Suppressor macrophage treated with lipopolysaccharide for 4 hours (primary cell): ENCODE results near the gene B4GALNT4.
"Not testable (repeated sequence)": the region's sequence is repeated elsewhere in the genome, so short reads cannot be mapped to it uniquely, and the experiment has no call there.

ENCODE experiments used
- DNase-seq: peaks from one replicate; pipeline ENCODE4 v3.0.0-alpha.2; 2020

The B4GALNT4 gene

GRCh38 chr11:359181-359714 lies 10.1 kb upstream of the B4GALNT4 start:
- DNase-seq: no peak

- no peak for DNase-seq
These were observed 8.7 kb upstream of the B4GALNT4 start for GRCh38 chr11:360326-361280.

GRCh38 chr11:362642-363442 lies 6.5 kb upstream of the B4GALNT4 start:
- DNase-seq: no peak

GRCh38 chr11:363443-363805 lies 5.9 kb upstream of the B4GALNT4 start:
- DNase-seq: not testable (repeated sequence)

GRCh38 chr11:363948-364761 lies 5.1 kb upstream of the B4GALNT4 start:
- peak; percentile 7 for DNase-seq

GRCh38 chr11:364991-365725 lies 4.1 kb upstream of the B4GALNT4 start:
- DNase-seq: no peak

- no peak for DNase-seq
These were observed 3.5 kb upstream of the B4GALNT4 start for GRCh38 chr11:365831-366230.

- DNase-seq: no peak
These were observed 1.3 kb upstream of the B4GALNT4 start for GRCh38 chr11:367956-368413.

GRCh38 chr11:368414-369335 lies 624 bp upstream of the B4GALNT4 start:
- no peak for DNase-seq

GRCh38 chr11:370070-370941 lies 1.0 kb downstream of the B4GALNT4 start:
- DNase-seq: no peak

- no peak for DNase-seq
These were observed 1.8 kb downstream of the B4GALNT4 start for GRCh38 chr11:371051-371450.

GRCh38 chr11:371716-372590 lies 2.7 kb downstream of the B4GALNT4 start:
- DNase-seq: no peak

- no peak for DNase-seq
These were observed 3.8 kb downstream of the B4GALNT4 start for GRCh38 chr11:372809-373715.

- DNase-seq: no peak
These were observed 4.6 kb downstream of the B4GALNT4 start for GRCh38 chr11:373716-374551.

- DNase-seq: no peak
These were observed 6.0 kb downstream of the B4GALNT4 start for GRCh38 chr11:375065-376025.
